ENCODE data around the gene FSTL5.

FSTL5 gene

DNA sequence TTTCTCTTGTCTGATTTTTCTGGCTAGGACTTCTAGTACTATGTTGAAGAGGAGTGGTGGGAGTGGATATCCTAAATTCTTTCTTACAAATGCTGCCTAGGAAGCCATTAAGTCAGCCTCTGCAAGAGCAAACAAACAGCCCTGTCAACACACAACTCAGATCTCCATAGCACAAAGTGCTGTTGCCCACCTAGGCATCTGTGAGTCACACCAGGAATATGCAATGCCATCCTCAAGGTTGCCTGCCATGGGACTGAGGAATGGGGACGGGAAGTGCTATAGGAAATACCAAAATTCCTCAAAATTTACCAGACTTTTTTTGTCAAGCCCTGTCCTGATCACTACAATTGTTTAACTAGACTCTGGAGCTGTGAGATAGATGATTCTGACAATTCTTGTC is 466.9 kb downstream of the FSTL5 start:
- no peak for DNase-seq

DNA sequence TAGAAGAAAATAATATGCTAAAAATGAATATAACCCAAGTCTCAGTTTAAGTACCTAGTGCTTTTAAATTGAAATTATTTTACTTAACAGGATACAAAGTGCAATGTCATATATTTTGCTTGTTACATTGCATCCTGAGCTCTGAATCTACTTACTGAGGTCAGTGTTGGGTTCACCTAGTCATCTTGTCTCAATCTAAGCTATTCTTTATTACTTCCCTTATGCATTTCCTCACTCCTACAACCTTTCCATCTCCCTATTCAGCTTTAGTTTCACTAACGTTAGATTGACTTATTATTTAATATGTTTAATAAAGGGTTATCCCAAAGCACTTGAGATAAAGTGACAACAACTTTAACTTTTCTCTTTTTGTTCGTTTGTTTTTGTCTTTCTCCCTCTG is 483.7 kb downstream of the FSTL5 start:
- no peak for DNase-seq

DNA sequence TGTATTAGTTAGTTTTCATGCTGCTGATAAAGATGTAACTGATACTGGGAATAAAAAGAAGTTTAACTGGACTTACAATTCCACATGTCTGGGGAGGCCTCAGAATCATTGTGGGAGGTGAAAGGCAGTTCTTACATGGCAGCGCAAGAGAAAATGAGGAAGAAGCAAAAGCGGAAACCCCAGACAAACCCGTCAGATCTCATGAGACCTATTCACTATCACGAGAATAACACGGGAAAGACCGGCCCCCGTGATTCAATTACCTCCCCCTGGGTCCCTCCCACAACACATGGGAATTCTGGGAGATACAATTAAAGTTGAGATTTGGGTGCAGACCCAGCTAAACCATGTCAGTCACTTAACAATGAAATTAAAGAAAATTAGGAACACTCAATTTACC is 499.1 kb downstream of the FSTL5 start:
- DNase-seq = no peak

DNA sequence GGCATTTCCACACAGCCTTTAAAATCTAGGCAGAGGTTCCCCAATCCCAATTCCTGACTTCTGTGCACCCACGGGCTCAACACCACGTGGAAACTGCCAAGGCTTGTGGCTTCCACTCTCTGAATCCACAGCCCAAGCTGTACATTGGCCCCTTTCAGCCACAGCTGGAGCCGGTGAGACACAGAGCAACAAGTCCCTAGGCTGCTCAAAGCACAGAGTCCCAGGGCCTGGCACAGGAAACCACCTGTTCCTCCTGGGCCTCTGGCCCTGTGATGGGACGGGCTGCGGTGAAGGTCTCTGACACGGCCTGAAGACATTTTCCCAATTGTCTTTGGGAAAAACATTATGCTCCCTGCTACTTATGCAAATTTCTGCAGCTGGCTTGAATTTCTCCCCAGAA is 500.0 kb downstream of the FSTL5 start:
- DNase-seq = no peak

DNA sequence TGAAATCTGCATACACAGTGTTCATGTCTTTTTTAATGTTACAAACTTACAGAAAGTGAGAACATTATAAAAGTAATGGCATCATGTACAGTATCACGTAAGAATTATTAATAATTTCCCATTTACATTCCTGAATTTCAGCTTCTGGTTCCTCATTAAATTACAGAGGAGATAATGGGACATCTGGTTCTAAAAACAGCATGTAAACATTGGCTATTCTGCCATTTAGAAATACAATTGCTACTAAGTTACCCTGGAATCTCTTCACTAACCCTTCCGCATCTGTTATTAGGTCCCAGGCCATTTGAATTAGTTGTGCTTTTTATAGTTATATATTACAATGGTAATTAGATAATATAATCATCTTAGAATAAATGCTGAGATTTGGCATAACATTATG is 505.1 kb downstream of the FSTL5 start:
- no peak for DNase-seq

DNA sequence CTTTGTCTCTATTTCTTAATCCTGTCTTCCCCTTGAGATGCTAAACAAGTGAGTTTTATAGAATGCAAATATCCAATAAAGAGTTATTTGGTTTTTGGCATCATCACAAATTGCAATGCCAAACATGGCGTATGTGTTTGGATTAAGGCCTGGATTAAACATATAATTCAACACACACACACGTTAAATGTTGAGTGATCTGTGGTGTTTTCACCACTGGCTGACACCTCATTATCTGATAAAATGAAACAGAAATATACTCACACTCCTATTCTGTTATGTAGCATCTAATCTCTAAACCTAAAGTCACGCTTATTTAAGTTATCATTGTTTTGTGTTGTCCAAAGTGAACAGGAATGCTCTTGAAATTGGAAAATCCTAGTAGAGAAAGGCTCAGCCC is 506.2 kb downstream of the FSTL5 start:
- no peak for DNase-seq

DNA sequence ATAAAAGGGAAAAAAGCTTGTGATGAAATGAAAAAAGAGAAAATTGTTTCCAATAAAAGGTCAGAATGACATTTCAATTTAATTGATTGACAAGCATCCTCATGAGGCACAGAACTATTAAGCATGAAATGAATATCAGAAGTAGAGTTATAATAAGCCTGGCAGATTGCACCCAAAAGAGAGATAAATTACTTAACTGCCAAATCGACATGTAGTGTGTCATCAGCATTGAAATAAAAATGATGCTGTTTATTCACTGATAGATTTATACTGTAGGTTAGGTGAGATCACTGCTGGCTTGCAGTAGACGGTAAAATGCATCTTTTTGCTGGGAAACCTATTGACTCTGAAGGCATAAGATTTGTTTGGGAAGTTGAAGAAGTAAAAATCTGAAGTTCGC is 507.2 kb downstream of the FSTL5 start:
- no peak for DNase-seq

GRCh38 chr4:161655148-161655547 is 508.7 kb downstream of the FSTL5 start:
- DNase-seq = no peak

DNA sequence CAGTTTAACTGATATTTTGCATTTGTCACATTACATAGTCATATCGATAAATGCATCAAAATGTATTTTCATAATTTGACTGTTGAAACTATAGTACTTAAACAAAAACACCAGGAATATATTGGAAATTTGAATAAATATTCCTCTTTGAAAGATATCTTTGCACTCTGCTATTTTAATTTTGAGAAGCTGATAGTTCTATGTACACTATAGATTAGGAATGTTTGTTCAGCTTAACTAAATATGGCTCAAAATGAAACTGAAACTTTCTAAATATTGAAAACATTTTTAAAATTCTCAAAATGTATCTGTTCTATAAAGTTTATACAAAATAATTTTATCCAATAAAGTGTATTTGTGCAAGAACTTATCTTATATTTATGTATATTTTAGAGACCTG is 510.1 kb downstream of the FSTL5 start:
- DNase-seq = no peak

DNA sequence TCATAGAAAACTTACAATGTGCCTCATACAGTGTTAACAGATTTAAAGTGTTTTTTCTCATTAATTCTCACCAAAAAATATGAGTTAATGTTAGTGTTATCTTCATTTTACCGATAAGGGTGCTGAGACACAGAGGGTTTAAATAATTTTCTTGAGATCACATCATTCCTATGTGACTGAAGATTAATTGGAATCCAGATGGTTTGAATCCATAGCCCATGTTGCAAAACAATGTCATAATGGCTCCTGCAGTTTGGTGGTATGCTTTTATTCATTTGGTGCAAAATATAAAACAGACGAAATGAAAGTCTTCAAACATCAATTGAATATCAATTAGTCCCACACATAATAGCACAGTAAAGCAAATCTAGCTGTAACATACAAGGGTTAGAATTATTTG is 512.2 kb downstream of the FSTL5 start:
- no peak for DNase-seq

- no peak for DNase-seq
Measured at GRCh38 chr4:161650812-161651211, 513.0 kb downstream of the FSTL5 start.

DNA sequence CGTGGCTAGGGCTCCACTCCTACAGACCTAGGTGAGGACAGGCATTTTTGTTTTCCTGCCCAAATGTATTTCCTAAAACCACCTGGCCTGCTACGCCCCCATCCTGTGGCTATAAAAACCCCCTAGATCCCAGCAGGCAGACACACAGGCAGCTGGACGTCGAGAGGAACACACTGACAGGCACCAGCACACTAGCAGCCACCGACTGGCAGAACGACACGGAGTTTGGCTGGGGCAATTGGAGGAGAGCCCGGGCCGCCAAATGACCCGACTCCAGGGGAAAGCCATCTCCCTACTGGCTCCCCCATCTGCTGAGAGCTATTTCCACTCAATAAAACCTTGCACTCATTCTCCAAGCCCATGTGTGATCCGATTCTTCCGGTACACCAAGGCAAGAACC is 516.0 kb downstream of the FSTL5 start:
- DNase-seq = no peak

DNA sequence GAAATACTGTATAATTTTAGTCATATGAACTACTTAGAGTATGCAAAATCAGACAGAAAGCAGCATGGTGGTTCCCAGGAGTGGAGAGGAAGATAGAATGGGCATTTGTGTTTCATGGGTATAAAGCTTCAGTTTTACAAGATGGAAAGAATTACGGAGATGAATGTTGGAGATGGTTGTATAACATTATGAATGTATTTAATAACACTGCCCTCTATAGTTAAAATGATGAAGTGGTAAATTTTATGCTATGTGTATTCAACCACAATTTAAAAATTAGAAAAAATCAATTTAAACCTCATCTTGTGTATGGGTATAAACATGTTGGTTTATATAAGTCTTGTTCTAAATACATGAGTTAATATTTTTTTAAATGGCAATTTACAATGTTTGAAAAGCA is 521.1 kb downstream of the FSTL5 start:
- no peak for DNase-seq

GRCh38 chr4:161629694-161630441 is 533.9 kb downstream of the FSTL5 start:
- no peak for DNase-seq

- no peak for DNase-seq
Measured at GRCh38 chr4:161604516-161605300, 559.1 kb downstream of the FSTL5 start.

DNA sequence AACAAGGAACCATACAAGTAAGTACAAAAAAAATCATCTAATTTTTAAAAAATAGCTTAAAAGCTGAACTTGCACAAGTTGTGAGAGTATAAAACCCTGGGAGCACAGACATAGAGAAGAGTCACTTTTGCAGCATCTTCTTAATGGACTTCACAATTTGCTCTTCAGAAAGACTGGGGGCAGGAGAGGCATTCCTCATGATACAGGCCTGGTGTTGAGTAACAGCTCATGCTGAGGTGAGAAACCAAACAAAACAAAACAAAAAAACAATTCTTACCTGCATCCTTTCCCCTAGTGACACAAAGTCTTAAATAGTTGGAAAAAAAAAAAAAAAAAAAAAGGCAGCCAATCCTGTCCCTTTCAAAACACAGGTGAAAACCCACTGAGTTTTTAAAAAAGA is 562.8 kb downstream of the FSTL5 start:
- DNase-seq = no peak

DNA sequence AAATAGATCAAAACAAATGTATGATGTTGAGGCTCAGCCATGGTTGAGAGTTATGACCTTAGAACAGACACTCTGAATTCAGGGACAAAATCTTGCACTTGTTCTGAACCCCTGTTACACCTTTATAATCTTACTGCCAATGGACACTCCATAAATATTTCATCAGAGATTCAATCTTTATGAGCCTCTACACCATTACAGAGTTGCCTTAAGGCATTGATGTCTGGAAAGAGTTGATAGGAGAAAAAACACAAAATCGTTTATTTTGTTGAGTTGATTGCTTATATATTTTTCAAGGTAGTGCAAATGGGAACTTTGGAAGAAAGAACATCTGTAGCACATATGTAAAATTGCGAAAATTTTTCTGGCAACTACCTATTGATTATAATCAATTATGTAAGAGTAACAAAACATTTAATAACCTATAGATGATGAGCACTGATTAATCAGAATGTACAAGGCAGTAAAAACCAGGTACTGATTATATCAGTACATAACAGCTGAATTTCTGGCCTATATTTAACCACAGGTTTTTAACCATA is 568.5 kb downstream of the FSTL5 start:
- no peak for DNase-seq

DNA sequence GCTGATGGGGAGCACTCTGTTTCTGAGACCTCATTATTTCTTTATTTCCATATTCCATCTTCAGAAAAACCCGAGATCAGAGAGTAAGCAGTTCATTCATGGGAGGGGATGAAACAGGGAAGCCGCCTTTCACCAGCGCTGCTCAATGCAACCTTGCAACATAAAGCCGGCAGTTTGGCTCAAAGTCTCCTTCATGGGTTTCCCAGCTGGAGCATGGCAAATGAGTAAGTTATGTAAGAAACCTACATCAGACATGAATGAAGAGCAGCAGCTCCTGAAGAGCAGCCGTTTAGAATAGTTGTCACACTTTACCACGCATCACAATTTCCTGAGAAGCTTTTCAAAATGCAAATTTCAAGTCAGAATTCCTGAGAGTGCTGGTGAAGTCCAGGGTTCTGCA is 578.8 kb downstream of the FSTL5 start:
- no peak for DNase-seq

- DNase-seq = no peak
Measured at GRCh38 chr4:161583549-161583948, 580.3 kb downstream of the FSTL5 start.

GRCh38 chr4:161581262-161582230 is 582.3 kb downstream of the FSTL5 start:
- DNase-seq = no peak

- DNase-seq = no peak
Measured at GRCh38 chr4:161577579-161578301, 586.1 kb downstream of the FSTL5 start.

DNA sequence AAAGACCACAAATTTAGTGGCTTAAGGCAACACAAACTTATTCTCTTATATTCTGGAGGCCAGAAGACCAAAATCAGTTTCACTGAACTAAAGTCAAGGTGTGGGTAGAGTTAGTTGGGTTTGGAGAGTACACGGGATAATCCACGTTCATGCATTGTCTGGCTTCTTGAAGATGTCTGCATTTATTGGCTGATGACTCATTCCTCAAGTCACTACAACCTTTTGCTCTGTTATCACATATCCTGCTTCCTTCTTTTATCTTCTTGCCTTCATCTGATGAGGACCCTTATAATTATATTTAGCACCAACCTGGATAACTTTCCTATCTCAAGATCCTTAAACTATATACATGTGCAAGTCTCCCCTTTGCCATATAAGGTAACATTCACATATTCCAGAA is 590.0 kb downstream of the FSTL5 start:
- DNase-seq = no peak
